NCI-H82 treated with DMSO at 0.1 percent for 48 hours (cell line): ENCODE data around the gene TNIK.

ENCODE experiments used
- DNase-seq: peaks from one replicate; lab custom pipeline; 2025; ENCODE audit not compliant: unreplicated experiment; lab: John Stamatoyannopoulos, UW

Gene TNIK

GRCh38 chr3:171236265-171237008 lies 223.8 kb downstream of the TNIK start:
- DNase-seq, result no peak

DNA sequence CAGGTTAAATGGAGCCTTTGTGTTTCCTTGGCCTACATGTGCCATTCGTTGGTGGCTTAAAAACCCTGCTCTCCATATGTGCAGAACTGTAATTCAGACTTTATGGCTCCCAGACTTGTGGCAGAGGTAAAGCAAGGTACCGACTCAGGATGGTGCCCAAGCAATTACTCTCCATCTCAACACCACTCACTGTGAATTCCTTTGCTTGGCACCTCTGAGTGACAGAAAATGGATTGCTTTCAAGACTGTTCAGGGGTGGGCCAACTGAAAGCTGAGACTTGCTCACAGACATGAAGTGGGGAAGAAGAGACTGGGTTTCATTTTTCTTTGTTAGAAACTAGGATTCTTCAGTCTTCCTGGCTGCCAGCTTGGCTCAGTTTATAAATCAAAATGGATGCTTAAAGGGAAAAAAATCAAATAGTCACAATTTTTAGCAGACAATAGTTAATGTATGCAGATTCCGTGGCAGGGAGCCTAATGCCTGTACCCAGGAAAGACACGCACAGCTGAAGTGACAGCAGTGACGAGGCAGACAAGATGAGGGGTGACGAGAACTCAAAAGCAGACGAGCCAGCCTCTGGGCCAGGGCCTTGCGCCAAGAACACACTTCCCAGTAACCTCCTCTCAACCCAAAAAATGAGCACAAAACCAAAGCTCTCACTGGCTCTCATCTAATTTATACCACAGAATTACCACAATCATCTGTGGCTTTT lies 225.8 kb downstream of the TNIK start:
- DNase-seq, result no peak

DNA sequence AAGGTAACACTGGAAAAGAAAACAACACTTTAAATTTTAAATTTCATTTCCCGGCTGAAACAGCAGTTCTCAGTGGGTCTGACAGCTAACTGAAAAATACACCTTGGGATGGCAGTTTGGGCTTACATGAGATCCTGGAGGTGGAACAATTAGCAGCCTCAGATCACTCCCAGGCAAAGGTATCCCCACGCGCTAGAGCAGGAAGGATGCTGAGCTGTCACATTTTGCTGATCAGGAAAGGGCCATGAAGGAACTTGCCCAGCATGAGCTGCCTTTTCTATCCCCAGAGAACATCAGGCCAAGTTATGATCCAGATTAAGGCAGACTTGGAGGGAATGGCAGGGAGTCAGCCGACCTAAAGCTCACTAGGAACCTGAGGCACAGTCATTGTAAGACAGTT lies 228.8 kb downstream of the TNIK start:
- DNase-seq, result no peak

DNA sequence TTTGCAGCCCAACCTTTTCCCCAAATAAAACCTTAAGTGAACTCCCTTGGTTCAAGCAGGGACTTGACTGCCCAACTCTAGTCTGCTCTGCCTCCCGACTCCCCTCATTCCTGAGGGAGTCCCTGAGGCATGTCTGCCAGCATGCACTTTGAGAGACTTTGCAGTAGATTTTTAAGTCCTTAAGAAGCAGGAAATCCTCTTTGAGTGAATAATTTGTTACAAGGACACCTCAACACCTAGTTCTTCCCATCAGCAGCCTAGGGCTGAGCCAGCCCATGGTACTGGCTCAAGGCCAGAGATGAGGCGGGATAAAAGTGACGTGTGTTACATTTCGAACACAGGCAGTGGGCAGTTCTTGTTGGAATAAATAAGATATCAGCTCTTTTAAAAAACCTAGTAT lies 229.3 kb downstream of the TNIK start:
- DNase-seq, result no peak

DNA sequence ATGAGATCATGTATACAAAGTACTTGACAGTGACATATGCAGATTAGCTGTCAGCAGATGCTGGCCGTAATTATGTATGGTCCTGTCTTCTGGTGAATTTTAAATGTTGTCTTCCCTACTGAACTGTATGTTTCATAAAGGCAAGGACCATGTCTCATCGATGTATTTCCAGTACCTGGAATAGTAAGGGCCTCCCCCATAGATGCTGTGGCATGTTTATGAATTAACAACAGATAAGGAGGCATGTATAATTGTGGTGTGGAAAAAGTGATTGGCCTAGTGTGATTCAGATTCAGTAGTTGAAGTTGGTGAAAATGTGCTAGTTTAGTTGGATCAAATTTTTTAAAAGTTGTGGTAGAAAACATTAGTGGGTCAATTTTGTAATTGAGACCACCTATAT lies 231.0 kb downstream of the TNIK start:
- no peak for DNase-seq

- DNase-seq, result no peak
These were observed 232.0 kb downstream of the TNIK start for GRCh38 chr3:171228240-171228639.

DNA sequence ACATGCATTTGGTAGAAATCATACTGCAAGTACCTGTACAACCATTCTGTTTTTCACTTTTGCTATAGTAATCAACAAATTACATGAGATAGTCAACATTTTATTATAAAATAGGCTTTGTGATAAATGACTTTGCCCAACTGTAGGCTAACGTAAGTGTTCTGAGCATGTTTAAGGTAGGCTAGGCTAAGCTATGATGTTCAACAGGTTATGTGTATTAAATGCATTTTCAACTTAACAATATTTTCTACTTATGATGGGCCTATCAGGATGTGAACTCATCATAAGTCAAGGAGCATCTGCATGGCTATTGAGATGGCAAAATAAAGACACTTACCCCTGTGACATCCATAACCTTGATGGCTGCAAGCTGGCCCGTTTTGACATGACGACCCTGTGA lies 232.4 kb downstream of the TNIK start:
- no peak for DNase-seq

DNA sequence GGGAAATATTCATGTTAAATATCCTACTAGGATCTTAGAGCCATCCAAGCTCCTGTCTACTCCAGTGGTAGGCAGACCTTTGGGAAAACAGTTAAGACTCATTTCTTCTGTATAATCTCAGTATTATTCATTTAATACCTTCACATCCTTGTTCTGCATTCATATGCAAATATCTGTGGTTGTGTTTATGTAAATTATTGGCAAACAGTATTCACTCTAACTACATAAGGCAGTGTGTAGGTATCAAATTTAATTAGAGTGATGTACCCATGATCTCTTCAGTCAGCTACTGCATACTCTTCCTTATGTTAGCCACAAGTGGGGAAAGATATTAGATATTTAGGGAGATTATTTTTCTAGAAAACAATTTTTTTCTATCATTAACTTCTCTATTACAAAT lies 232.8 kb downstream of the TNIK start:
- no peak for DNase-seq

- DNase-seq, result no peak
These were observed 233.4 kb downstream of the TNIK start for GRCh38 chr3:171226794-171227193.

DNA sequence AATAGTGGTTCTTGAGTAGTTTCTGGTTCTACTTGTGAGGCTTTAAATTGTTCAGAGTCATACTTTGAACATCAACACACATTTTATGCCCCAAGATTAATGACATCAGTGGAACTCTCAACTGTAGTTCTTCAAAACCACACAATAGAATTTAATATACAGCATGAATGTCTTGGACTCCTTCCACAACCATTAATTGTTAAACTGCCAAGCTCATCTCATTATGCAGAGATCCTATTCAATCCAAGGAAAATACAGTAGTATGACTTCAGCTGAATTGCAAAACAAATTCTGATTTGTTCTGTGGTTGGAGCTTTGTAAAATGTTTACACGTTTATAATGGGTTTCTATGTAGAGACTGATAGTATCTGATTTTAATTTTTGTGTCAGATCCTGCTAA lies 234.5 kb downstream of the TNIK start:
- DNase-seq, result no peak

DNA sequence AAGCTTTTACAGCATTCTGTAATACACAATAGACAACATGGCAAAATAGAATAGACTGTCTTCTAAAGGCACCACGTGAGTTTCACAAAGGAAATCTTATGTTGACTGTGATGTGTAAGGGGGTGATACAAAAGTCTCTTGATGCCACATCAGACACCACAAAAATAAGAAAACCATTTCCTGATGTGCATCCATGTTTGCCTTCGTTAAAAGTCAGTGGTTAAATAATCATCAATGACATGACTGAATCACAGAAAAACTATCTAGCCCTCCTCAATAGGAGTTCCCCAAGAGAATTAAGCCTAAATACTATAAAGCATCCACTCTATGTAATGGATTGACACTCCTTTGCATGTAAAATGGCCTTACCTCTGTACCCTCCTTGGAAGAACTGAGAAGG lies 235.0 kb downstream of the TNIK start:
- DNase-seq, result no peak

GRCh38 chr3:171223396-171223795 lies 236.8 kb downstream of the TNIK start:
- DNase-seq, result no peak

DNA sequence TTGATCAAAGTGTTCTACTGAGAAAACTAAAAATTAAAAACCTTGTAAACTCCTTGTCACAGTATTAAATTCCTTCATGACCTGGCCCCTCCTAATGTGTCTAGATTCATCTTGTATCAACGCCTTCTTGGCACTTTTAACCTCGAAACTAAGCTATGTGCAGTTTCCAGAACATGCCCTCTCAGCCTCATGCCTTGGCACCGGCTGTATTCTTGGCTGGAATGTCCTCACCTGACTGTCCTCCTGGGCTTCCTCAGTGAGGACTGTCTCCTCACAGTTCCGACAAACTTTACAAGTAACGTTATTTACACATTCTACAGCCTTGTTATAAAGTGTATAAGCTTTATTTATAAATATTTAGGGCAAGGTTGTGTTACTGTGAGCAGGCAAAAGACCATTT lies 237.2 kb downstream of the TNIK start:
- no peak for DNase-seq

GRCh38 chr3:171221597-171221996 lies 238.6 kb downstream of the TNIK start:
- no peak for DNase-seq

- no peak for DNase-seq
These were observed 239.1 kb downstream of the TNIK start for GRCh38 chr3:171221104-171221503.

GRCh38 chr3:171219258-171219657 lies 240.9 kb downstream of the TNIK start:
- DNase-seq, result no peak

DNA sequence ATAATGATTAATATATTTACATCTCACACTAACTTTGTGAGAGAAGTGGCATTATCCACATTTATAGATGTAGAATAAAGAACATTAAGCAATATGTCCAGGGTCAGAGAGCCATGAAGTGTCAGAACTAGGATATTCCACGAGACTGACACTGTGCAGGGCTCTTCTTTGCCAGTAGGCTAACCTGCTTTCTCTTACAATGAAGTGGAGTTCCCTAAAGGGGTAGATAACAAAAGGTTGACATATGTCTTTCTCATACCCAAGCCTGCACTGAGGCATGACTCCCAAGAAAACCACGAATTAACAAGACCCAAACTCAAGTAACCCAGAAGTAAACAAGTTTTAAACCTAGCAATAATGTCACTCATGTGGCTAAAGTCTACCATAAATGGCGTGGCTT lies 242.1 kb downstream of the TNIK start:
- DNase-seq, result no peak

- DNase-seq, result no peak
These were observed 246.3 kb downstream of the TNIK start for GRCh38 chr3:171213907-171214306.

GRCh38 chr3:171213178-171213577 lies 247.0 kb downstream of the TNIK start:
- DNase-seq, result no peak

DNA sequence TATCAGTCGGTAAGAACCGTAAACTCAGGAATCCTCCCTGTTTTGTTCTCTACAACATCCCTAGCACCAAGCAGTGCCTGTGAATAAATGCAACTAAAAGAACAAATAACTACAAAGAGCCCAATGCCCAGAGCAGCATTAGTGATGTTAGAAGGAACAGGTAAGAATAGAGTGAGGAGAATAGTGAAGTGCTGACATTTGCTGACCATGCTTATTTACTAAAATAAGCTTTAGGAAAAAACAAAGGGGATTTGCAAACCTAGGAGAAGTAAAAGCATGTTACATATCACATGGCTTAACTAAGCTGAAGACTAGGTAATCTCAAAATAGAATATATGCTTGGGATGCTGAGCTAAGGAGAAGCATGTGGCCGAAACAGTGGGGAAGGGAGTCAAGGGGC lies 247.6 kb downstream of the TNIK start:
- no peak for DNase-seq

- no peak for DNase-seq
These were observed 253.9 kb downstream of the TNIK start for GRCh38 chr3:171206283-171206682.

DNA sequence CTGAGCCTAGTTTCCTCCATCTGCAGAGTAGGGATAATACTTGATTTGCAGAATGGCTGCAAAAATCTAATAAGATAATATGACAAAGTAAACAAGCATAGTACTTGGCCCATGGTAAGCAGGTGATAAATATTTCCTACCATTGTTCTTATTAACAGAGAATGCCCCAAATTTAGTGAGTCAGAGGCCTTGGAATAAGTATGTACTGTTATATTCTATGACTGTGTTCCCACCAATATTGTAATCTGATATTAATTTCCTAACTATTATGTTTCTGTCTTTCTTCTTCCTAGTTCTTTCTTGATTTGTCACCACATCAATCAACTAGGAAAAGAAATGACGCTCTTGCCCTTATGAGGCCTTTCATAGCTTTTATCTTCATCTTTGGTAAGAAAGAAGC lies 255.3 kb downstream of the TNIK start:
- no peak for DNase-seq

- no peak for DNase-seq
These were observed 258.4 kb downstream of the TNIK start for GRCh38 chr3:171201825-171202224.
